Neutrophil (primary cell): Measurements from ENCODE around the gene BTBD9.

ENCODE experiments used
- H3K27ac ChIP-seq: fragments of 200-600 bp; sonication (generic); 2 replicates; pipeline ENCODE4 v1.5.1; 2016; ENCODE audit warnings: mild to moderate bottlenecking, moderate library complexity
- H3K27me3 ChIP-seq: fragments of 200-600 bp; sonication (generic); 2 replicates; pipeline ENCODE4 v1.6.0; 2016; ENCODE audit warnings: mild to moderate bottlenecking
- H3K36me3 ChIP-seq: fragments of 200-600 bp; sonication (generic); 2 replicates; pipeline ENCODE4 v1.5.1; 2017
- H3K4me1 ChIP-seq, 2 experiments: fragments of 200-600 bp in 1 of 2; sonication (generic) in 1 of 2; 1 replicate in 1 of 2; 2 replicates in 1 of 2; pipeline versions ENCODE4 v1.5.1 to v1.6.1; 2013 to 2016; ENCODE audit warnings: low read depth in 1 of 2, low read length in 1 of 2, mild to moderate bottlenecking in 1 of 2, moderate library complexity in 1 of 2; ENCODE audit not compliant: control insufficient read depth in 1 of 2, insufficient read depth in 1 of 2
- H3K4me3 ChIP-seq, 2 experiments: fragments of 200-600 bp in 1 of 2; sonication (generic) in 1 of 2; 1 replicate in 1 of 2; 2 replicates in 1 of 2; pipeline ENCODE4 v1.5.1; 2013 to 2016; ENCODE audit warnings: low read depth in 1 of 2, low read length in 1 of 2, mild to moderate bottlenecking in 1 of 2, moderate library complexity in 1 of 2
- H3K9me3 ChIP-seq: fragments of 200-600 bp; sonication (generic); 2 replicates; pipeline ENCODE4 v1.5.1; 2016
- TF ChIP-seq, protein P1 (sequence below): fragments of 200-600 bp; sonication (generic); IDR thresholded peaks from 2 replicates; pipeline ENCODE4 v1.5.1; 2016; ENCODE audit warnings: antibody characterized with exemption

Gene BTBD9

DNA sequence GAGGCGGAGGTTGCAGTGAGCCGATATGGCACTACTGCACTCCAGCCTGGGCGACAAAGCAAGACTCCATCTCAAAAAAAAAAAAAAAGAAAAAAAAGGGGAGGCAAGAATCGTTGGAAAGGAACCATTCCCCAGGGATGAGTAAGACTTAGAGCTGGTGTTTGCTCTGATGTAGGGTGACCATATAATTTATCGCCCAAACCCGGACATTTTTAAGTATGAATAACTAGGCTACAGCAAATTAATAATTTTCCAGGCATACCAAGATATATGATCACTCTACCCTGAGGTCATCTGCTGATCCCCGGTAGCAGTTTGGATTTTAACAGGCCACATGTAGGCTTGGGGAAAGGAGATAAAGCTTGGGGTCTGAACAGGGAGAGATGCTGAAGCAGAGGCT lies 260.9 kb downstream of the BTBD9 start:
- Histone ChIP-seq H3K27me3 (no peaks in the 10 kb centered on the region), H3K4me1 (no peaks in the 10 kb centered on the region), H3K27ac (no peak overlapping the region), H3K9me3 (no peaks in the 10 kb centered on the region), H3K4me3 (no peak overlapping the region), H3K36me3 (no peaks in the 10 kb centered on the region)
- TF ChIP-seq, protein P1, sequence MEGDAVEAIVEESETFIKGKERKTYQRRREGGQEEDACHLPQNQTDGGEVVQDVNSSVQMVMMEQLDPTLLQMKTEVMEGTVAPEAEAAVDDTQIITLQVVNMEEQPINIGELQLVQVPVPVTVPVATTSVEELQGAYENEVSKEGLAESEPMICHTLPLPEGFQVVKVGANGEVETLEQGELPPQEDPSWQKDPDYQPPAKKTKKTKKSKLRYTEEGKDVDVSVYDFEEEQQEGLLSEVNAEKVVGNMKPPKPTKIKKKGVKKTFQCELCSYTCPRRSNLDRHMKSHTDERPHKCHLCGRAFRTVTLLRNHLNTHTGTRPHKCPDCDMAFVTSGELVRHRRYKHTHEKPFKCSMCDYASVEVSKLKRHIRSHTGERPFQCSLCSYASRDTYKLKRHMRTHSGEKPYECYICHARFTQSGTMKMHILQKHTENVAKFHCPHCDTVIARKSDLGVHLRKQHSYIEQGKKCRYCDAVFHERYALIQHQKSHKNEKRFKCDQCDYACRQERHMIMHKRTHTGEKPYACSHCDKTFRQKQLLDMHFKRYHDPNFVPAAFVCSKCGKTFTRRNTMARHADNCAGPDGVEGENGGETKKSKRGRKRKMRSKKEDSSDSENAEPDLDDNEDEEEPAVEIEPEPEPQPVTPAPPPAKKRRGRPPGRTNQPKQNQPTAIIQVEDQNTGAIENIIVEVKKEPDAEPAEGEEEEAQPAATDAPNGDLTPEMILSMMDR: no peak

DNA sequence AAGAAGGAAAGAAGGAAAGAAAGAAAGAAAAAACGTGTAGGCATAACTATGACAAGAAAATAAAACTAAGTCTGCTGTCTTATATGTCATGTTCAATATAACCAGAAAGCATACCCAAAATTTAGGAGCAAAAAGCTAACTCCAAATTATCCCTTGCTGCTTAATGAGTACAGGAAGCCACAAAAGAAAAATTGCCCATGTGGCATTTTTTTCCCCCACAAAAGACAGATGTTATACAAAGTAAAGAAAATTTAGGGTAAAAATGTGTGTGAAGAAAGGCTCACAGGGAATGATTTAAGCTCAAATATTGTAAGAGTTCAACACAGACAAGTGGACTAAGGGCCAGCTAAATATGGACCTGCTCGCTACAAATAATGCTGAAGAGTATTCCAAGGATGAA lies 263.8 kb downstream of the BTBD9 start:
- H3K27me3 ChIP-seq: no peaks in the 10 kb centered on the region
- H3K27ac ChIP-seq: no peak overlapping the region
- no peaks in the 10 kb centered on the region for H3K9me3 ChIP-seq
- H3K36me3 ChIP-seq: no peaks in the 10 kb centered on the region
- H3K4me3 ChIP-seq: no peak overlapping the region
- H3K4me1 ChIP-seq: no peaks in the 10 kb centered on the region
- TF ChIP-seq, protein P1: no peak

DNA sequence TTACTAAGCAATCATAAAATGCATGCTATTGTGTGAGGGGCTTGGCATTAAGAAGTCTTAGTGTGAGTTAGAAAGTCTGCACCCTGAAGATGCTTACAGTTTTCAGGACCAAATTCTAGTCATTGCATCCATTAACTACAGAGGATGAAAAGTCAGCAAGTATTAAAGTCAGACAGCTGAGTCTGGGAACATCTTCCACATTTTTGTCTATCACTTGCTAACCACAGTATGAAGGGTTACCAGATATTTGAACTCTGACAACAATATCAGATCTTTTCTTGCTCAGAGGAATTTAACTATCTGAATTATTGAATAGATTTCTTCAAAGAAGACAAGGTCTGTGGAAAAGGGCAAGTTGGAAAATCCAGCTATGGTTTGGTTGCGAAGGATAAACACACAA lies 264.4 kb downstream of the BTBD9 start:
- H3K27ac ChIP-seq: no peak overlapping the region
- H3K4me3 ChIP-seq: no peak overlapping the region
- TF ChIP-seq, protein P1: no peak
- no peaks in the 10 kb centered on the region for H3K9me3 ChIP-seq
- H3K4me1 ChIP-seq: no peaks in the 10 kb centered on the region
- no peaks in the 10 kb centered on the region for H3K36me3 ChIP-seq
- H3K27me3 ChIP-seq: no peaks in the 10 kb centered on the region

DNA sequence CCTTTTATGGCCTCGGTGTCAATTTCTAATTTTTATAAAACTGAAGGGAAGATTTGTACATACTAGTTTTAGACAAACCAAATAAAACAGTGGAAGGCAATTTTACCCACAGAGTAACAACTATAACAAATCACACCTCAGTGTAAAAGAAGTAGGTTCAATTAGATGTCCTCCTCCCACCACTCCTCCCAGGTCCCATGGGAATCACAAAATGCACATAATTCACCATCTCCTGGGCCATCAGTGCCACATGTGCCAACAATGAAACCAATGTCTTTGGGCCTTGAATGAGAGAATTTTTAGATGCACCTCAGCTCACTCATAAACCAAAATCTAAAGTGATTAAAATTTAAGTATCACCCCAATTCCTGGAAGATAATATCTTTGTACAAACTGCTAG lies 267.8 kb downstream of the BTBD9 start:
- Histone ChIP-seq H3K27ac (no peak overlapping the region), H3K36me3 (no peaks in the 10 kb centered on the region), H3K9me3 (no peaks in the 10 kb centered on the region), H3K4me3 (no peak overlapping the region), H3K4me1 (no peaks in the 10 kb centered on the region), H3K27me3 (no peaks in the 10 kb centered on the region)
- TF ChIP-seq, protein P1: no peak

DNA sequence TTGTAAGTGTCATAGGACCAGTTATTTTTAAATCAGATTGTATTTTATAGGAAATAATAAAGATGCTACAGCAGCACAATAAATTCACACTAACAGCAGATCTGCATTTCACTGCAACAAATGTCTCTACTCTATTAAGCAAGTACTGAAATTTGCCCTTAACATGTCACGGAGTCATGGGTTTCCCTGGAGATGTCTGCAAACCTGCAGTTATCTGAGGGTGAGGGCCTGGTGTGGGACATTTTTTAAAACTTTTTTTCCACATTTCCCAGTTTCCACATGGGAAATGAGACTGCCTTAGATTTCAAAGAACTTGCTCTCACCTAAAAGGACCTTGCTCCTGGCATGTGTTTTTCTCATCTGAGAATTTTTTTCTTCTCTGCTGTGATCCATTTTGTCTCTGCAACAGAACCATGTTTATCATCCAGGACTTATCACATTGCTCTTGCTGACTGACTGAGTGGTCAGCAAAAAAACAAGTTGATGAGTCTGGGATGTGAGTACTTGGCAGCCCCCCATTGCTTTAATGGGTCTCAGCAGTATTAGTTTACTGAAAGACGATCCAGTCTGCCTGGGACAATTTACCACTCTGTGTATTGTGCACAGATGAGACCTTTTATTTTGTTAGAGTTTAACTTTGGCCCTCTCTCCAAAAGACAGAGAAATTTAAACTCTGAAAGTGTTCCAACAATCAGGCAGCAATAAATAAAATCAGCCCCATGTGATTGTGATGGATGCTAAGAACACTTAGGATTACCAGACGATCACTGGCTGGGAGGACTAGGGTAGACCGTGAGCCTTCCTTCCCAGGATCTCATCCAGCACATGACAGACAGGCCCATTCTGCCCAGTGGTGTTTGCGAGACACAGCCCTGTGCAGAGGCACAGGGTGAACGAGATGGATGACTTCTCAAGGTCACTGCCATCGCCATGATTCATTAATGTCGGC lies 268.8 kb downstream of the BTBD9 start:
- H3K4me1 ChIP-seq: no peaks in the 10 kb centered on the region
- no peaks in the 10 kb centered on the region for H3K9me3 ChIP-seq
- TF ChIP-seq, protein P1: no peak
- H3K27ac ChIP-seq: no peak overlapping the region
- no peaks in the 10 kb centered on the region for H3K27me3 ChIP-seq
- H3K4me3 ChIP-seq: no peak overlapping the region
- H3K36me3 ChIP-seq: no peaks in the 10 kb centered on the region
